A673 (cell line): ENCODE measurements around the gene ARPP21.

Source experiments
- CTCF ChIP-seq: fragments of 300-800, 200-600 bp; sonication (generic); conservative IDR thresholded peaks from 2 replicates; pipeline ENCODE4 v1.5.1; 2017; ENCODE audit warnings: low read depth, mild to moderate bottlenecking, antibody characterized with exemption, low read length, moderate library complexity, mixed read lengths
- EZH2 ChIP-seq: fragments of 200-600 bp; sonication (generic); IDR thresholded peaks from 2 replicates; pipeline ENCODE4 v1.6.1; 2017; ENCODE audit warnings: borderline replicate concordance, low read depth, mild to moderate bottlenecking, mixed read lengths, antibody characterized with exemption, low read length; ENCODE audit not compliant: poor library complexity, severe bottlenecking

DNA sequence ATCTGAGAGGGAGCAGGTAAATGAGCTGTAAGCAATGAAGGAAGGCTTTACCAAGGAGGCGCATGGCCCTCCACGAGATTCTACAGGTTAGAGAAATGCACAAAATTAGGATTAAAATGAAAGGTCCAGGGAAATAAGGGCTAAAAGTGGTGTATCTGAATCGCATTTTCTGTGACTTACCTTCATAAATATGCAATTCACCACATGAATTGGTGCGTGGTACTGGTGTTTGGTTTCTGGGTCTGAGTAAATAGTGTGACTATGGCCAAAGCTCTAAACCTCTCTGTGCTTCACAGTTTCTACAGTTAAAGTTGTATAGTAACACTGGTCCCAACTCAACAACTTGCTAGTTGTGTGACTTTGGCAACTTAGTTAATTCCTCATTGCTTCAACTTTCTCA lies 8.1 kb downstream of the ARPP21 start:
- TF ChIP-seq CTCF (no peak), EZH2 (no peak)
